ENCODE data around the gene PKNOX2. TPM values are rescaled to one million over a fixed set of nuclear protein-coding genes. Genes with fewer than 3 reads are reported as not detected.

The PKNOX2 gene
- total RNA-seq, 2 donors from 2014 or later: 4.0 to 6.9 TPM

DNA sequence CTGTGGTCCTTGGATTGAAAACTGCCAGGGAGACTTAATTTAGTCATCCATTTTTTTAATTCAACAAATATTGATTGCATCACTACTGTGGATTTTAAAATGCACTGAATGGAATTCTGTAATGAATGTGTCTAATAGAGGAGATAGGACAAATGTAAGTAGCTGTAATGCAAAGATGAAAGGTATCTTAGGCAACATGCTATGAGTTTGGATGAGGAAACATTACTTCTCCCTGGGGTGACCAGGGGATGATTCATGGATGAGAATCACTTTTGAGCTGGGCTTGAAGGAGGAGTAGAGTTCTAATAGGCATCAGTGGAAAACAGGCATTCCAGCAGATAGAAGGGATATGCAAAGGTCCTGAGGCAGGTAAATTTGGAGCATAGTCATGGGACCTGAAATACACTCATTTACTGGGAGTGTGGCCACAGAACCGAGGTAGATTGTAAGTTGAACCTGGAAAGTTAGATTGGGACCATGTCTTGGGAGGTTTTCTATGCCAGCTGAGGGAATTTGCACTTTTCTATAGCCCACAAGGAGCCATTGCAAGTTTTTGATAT is 43.4 kb downstream of the PKNOX2 start:
- 40 to 89% methylated on average over 1 of the region's 1 CpG for WGBS, 2 experiments (ENCODE audit: insufficient coverage in 1 of 2, insufficient read length in 1 of 2)
- peaks cover 10% of the 10 kb centered on the region for H3K4me1 ChIP-seq (ENCODE audit: control insufficient read depth, insufficient read depth, low read length)
- H3K27me3 Mint-ChIP-seq (ENCODE audit: insufficient read depth): peaks cover 2% of the 10 kb centered on the region
- H3K36me3 ChIP-seq (ENCODE audit: control insufficient read depth, insufficient read depth, low read length): no peaks in the 10 kb centered on the region
- H3K9me3 ChIP-seq (ENCODE audit: control insufficient read depth, low read length): no peaks in the 10 kb centered on the region
- no peak overlapping the region for H3K27ac Mint-ChIP-seq
- TF ChIP-seq, protein P1, sequence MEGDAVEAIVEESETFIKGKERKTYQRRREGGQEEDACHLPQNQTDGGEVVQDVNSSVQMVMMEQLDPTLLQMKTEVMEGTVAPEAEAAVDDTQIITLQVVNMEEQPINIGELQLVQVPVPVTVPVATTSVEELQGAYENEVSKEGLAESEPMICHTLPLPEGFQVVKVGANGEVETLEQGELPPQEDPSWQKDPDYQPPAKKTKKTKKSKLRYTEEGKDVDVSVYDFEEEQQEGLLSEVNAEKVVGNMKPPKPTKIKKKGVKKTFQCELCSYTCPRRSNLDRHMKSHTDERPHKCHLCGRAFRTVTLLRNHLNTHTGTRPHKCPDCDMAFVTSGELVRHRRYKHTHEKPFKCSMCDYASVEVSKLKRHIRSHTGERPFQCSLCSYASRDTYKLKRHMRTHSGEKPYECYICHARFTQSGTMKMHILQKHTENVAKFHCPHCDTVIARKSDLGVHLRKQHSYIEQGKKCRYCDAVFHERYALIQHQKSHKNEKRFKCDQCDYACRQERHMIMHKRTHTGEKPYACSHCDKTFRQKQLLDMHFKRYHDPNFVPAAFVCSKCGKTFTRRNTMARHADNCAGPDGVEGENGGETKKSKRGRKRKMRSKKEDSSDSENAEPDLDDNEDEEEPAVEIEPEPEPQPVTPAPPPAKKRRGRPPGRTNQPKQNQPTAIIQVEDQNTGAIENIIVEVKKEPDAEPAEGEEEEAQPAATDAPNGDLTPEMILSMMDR (conservative IDR thresholded peaks at IDR 0.05): no peak
- no peaks in the 10 kb centered on the region for H3K27me3 ChIP-seq (ENCODE audit: control insufficient read depth, insufficient read depth, low read length, poor library complexity, severe bottlenecking)
- no peak for DNase-seq
- H3K27ac ChIP-seq (ENCODE audit: low read depth, low read length): no peak overlapping the region
- peaks cover 39% of the 10 kb centered on the region for H3K4me1 Mint-ChIP-seq
- no peak overlapping the region for H3K4me3 Mint-ChIP-seq
- no peak overlapping the region for H3K4me3 ChIP-seq (ENCODE audit: low read length)
- no peaks in the 10 kb centered on the region for H3K9me3 Mint-ChIP-seq
- no peaks in the 10 kb centered on the region for H3K36me3 Mint-ChIP-seq (ENCODE audit: low read depth)
- no peak overlapping the region for H3K9ac ChIP-seq (ENCODE audit: extremely low read depth, low read length, poor library complexity, severe bottlenecking)

DNA sequence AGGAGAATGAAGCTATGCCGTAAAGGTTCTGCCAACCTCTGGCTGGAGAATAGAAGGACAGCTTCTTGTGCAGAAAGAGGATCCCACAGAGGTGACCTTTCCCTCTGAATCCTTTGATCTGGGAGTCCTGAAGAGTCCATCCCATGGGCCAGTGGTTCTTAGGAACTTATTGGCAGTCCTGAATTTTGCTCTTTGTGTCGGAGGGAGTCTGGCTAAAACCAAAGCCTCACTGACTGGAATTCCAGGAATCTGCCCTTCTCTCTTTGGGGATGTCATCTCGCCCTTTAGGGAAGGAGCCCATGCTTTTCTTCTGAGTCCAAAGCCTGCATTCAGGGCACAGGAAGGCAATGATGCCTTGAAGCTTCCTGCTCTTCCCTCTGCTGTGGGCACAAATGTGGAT is 45.5 kb downstream of the PKNOX2 start:
- no peak overlapping the region for H3K4me3 Mint-ChIP-seq
- no peaks in the 10 kb centered on the region for H3K9me3 ChIP-seq (ENCODE audit: control insufficient read depth, low read length)
- peaks cover 37% of the 10 kb centered on the region for H3K4me1 Mint-ChIP-seq
- no peak for DNase-seq
- H3K27me3 ChIP-seq (ENCODE audit: control insufficient read depth, insufficient read depth, low read length, poor library complexity, severe bottlenecking): no peaks in the 10 kb centered on the region
- no peak overlapping the region for H3K4me3 ChIP-seq (ENCODE audit: low read length)
- no peak overlapping the region for H3K27ac Mint-ChIP-seq
- H3K4me1 ChIP-seq (ENCODE audit: control insufficient read depth, insufficient read depth, low read length): peaks cover 12% of the 10 kb centered on the region
- WGBS, 2 experiments (ENCODE audit: insufficient coverage in 1 of 2, insufficient read length in 1 of 2): 67 to 81% methylated on average over 3 of the region's 3 CpGs
- no peak overlapping the region for H3K9ac ChIP-seq (ENCODE audit: extremely low read depth, low read length, poor library complexity, severe bottlenecking)
- peaks cover 2% of the 10 kb centered on the region for H3K27me3 Mint-ChIP-seq (ENCODE audit: insufficient read depth)
- no peaks in the 10 kb centered on the region for H3K36me3 Mint-ChIP-seq (ENCODE audit: low read depth)
- no peaks in the 10 kb centered on the region for H3K36me3 ChIP-seq (ENCODE audit: control insufficient read depth, insufficient read depth, low read length)
- TF ChIP-seq, protein P1 (conservative IDR thresholded peaks at IDR 0.05): no peak
- no peaks in the 10 kb centered on the region for H3K9me3 Mint-ChIP-seq
- H3K27ac ChIP-seq (ENCODE audit: low read depth, low read length): no peak overlapping the region

DNA sequence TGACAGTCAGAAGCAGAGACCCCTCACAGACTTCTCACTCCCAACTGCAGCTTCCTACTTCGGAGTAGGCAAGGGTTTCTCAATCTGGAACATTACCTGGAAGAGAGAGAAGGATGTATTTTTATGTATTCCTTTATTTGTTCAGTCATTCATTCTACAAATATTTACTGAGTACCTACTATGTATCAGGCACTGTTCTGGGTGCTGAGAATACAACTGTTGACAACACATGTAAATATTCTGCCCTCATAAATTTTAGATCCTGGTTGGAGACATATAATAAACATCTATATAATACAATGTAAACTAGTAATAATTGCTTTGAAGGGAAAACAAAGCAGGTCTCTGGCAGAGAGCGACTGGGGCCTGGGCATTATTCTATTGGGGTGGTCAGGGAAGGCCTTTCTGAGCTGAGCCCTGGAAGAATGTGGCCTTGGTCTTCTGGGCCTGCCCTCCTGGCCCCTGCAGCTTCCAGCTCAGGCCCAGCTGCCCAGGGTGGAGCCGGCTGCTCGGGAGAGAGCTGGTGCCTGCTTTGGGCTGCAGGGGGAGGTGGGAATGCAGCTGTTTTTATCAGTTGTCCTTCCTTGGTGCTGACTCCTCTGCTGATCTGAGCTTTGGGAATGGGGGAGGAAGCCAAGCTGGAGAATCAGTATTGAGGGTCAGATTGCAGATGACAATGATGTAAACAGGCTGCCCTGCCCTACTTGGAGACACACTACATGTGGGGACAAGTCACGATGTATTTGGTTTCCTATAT is 46.8 kb downstream of the PKNOX2 start:
- WGBS, 2 experiments (ENCODE audit: insufficient coverage in 1 of 2, insufficient read length in 1 of 2): 72 to 100% methylated on average over 1 to 4 of the region's 5 CpGs
- H3K36me3 ChIP-seq (ENCODE audit: control insufficient read depth, insufficient read depth, low read length): no peaks in the 10 kb centered on the region
- peaks cover 35% of the 10 kb centered on the region for H3K4me1 Mint-ChIP-seq
- no peaks in the 10 kb centered on the region for H3K27me3 ChIP-seq (ENCODE audit: control insufficient read depth, insufficient read depth, low read length, poor library complexity, severe bottlenecking)
- H3K9ac ChIP-seq (ENCODE audit: extremely low read depth, low read length, poor library complexity, severe bottlenecking): no peak overlapping the region
- H3K4me3 Mint-ChIP-seq: no peak overlapping the region
- no peaks in the 10 kb centered on the region for H3K36me3 Mint-ChIP-seq (ENCODE audit: low read depth)
- H3K9me3 ChIP-seq (ENCODE audit: control insufficient read depth, low read length): no peaks in the 10 kb centered on the region
- H3K4me3 ChIP-seq (ENCODE audit: low read length): no peak overlapping the region
- peaks cover 14% of the 10 kb centered on the region for H3K4me1 ChIP-seq (ENCODE audit: control insufficient read depth, insufficient read depth, low read length)
- DNase-seq: peak; percentile 79
- no peak overlapping the region for H3K27ac Mint-ChIP-seq
- TF ChIP-seq, protein P1 (conservative IDR thresholded peaks at IDR 0.05): peak; percentile 54
- no peaks in the 10 kb centered on the region for H3K9me3 Mint-ChIP-seq
- peaks cover 2% of the 10 kb centered on the region for H3K27me3 Mint-ChIP-seq (ENCODE audit: insufficient read depth)
- H3K27ac ChIP-seq (ENCODE audit: low read depth, low read length): no peak overlapping the region

Measured in endodermal cell (in vitro differentiated cells).